Ishikawa (cell line): ENCODE measurements around the gene GVQW3.

ENCODE experiments used
- CREB1 ChIP-seq: IDR thresholded peaks from 2 replicates; pipeline ENCODE4 v1.6.1; 2012; ENCODE audit warnings: low read depth
- EGR1 ChIP-seq: IDR thresholded peaks from 2 replicates; pipeline ENCODE4 v1.6.1; 2012
- RAD21 ChIP-seq: IDR thresholded peaks from 2 replicates; pipeline ENCODE4 v1.6.1; 2012; ENCODE audit warnings: low read depth
- TCF12 ChIP-seq: IDR thresholded peaks from 2 replicates; pipeline ENCODE4 v1.6.1; 2012; ENCODE audit warnings: low read depth
- ZBTB7A ChIP-seq: IDR thresholded peaks from 2 replicates; pipeline ENCODE4 v1.6.1; 2012; ENCODE audit warnings: low read depth

GVQW3 gene

DNA sequence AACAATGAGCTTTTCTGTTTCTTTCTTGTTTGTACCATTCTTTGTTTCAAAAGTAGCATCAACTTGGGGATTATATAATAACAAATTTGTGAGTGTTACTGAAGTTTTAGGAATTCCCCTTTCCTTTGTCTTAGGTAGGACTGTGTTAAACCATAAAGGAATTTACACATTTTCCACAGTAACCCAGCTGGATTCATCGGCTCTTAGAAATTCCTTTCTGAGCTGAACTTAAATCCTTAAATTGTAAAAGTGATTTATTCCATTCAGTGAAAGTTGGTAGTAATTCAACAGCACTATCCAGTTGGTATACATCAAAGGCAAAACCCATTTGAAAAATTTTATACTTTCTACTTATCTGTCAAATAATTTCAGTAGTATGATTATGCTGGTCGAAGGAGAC is 75.4 kb downstream of the GVQW3 start:
- no peak for TF ChIP-seq RAD21
- no peak for TF ChIP-seq CREB1
- no peak for TF ChIP-seq TCF12
- no peak for TF ChIP-seq ZBTB7A
- no peak for TF ChIP-seq EGR1
